ENCODE results near the gene NCF4. TPM values are rescaled to one million over a fixed set of nuclear protein-coding genes. Genes with fewer than 3 reads are reported as not detected.

The NCF4 gene
- total RNA-seq, 1 donor from 2014 or later: 2.7 TPM

GRCh38 chr22:36835903-36836302 lies 24.9 kb upstream of the NCF4 start:
- no peak for ATAC-seq

DNA sequence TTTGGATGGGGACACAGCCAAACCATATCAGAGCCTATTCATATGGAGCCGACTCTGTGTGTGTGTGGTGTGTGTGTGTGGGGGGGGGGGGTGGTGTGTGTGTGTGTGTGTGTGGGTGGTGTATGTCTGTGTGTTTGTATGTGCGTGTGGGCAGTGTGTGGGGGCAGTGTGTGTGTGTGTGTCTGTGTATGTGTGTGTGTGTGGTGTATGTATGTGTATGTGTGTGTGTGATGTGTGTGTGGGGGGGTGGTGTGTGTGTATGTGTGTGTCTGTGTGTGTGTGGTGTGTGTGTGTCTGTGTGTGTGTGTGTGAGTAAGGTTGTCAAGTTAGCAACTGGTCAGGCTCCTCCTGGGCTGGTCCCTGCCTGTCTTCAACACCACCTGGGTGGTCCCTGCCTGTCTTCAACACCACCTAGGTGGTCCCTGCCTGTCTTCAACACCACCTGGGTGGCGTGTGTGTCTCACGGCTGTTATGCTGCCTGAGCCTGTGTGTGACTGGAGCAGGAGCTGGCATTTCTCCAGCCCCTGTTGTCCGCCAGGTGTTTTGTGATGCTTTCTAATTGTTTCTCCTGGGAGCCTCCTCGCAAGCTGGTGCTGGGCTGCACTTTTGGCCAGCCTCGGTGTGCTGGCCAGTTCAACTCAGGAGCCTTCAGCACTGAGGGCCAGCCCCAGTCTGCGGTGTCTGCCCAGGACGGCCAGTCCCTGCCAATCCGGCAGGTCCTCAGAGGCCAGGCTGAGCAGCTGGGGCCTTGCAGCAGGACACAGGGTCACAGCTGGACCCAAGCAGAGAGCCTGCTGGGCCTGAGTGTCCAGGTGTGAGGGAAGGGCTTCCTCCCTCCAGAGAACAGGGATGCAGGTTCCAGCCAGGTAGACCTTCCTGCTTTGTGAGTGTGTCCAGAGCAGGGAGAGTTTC lies 22.4 kb upstream of the NCF4 start:
- ATAC-seq: no peak
- DNase-seq (ENCODE audit: low spot score): no peak

More at GRCh38 chr22:36835903-36836302, 24.9 kb upstream of the NCF4 start:
- no peak for DNase-seq (ENCODE audit: low spot score)

GRCh38 chr22:36839356-36840073 lies 21.3 kb upstream of the NCF4 start:
- DNase-seq (ENCODE audit: low spot score): no peak
- no peak for ATAC-seq

DNA sequence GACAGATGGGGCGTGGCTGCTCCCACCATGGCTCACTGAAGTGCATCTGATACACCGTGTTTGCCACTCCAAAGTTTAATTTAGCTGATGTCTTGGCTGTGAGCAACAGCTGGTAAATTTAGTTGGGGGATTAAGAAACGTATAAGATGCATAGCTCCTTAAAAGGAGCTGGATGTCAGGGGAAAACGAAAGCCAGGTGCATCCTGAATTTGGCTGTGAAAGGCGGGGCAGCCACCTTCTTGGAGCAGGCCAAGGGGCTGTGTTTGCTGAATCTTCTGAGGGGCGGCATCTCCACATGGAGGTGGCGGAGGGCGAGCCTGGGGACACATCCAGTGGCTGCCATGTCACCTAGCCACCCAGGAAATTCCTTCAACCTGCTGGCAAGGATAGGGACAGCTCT lies 20.7 kb upstream of the NCF4 start:
- no peak for DNase-seq (ENCODE audit: low spot score)
- ATAC-seq: no peak

DNA sequence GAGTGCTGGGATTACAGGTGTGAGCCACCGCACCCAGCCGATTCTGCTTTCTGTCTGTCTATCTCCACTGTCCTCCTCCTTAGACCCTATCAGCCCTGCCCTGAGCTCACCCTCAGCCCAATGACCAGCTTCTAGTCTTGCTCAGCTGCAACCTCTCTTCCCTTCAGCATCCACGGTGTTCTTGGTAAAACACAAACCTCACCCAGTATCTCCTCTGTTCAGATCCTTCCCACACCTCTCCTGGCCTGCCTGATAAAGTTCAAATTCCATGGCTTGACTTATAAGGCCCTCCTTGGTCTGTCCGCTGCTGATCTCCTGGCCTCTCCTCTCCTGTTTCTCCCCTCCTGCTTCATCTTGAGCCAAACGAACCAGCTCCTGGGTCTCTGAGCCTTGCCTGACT lies 14.5 kb upstream of the NCF4 start:
- ATAC-seq (no peak), DNase-seq (ENCODE audit: low spot score) (no peak)

DNA sequence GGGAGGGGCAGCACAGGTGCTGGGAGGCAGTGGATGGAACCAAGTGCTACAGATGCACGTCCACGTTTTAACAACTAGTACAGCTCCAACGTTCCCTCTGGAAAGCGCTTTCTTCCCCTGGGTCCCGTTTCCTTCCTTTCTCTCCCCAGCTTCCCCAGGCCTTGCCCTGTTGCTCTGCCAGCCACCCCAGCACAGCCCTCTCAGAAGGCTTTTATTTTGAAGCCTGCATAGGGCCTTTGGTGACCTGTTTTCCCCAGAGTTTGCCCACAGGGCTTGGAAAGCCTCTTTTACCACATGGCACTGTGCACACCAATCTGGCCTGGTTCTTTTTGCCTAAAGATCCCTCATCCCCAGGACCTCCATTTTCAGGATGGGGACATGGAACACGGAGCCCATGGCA lies 13.9 kb upstream of the NCF4 start:
- ATAC-seq: no peak
- no peak for DNase-seq (ENCODE audit: low spot score)

GRCh38 chr22:36850056-36850455 lies 10.8 kb upstream of the NCF4 start:
- no peak for DNase-seq (ENCODE audit: low spot score)
- no peak for ATAC-seq

- ATAC-seq (no peak), DNase-seq (ENCODE audit: low spot score) (no peak)
Measured at GRCh38 chr22:36850682-36851081, 10.1 kb upstream of the NCF4 start.

- no peak for ATAC-seq
- no peak for DNase-seq (ENCODE audit: low spot score)
Measured at GRCh38 chr22:36852056-36852973, 8.5 kb upstream of the NCF4 start.

GRCh38 chr22:36853407-36854099 lies 7.3 kb upstream of the NCF4 start:
- DNase-seq (ENCODE audit: low spot score) (peak; percentile 61), ATAC-seq (peak; percentile 32)

DNA sequence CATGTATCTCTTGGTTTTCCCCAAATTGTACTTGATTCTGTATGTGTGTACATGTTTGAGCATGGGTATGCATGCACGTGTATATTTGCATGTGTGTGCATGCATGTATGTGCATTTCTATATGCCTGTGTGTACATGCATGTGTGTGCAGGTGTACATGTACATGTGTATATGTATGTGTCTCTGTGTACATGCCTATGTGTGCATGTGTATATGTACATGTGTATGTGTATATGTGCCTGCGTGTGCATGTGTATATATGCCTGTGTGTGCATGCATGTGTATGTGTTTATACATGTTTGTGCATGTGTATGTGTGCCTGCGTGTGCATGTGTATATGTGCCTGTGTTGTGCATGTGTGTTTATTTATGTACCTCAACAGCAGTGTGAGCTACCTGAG lies 5.3 kb upstream of the NCF4 start:
- ATAC-seq: no peak
- no peak for DNase-seq (ENCODE audit: low spot score)

DNA sequence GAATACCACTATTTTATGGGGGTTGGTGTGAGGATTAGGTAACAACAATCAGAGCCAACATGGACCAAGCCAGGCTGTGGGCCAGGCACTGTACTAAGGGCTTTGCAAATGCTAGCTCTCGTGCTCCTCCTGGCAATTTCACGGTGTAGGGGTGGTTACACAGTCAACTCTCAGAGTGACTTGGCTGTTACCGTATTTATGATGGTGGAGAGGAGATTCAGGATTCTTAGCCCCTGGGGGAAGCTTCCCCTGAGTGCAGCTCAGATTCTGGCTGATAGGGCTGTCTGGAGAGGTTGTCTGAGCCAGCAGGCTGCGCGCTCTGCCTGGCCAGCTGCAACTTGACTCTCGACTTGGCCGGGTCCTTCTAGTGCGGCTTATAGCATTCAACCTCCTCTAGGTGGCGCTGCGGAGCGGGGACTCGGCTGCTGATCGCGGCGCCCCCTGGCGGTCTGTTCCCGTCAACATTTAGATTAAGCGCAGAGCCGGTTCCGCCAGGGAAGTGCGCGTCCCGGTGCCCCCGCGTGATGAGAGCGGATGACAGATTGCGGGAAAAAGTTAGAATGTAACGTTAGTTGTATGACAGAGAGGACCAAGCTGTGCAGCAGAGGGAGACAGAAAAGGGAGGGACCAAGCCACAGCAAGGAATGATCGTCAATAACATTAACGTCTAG lies 4.5 kb upstream of the NCF4 start:
- ATAC-seq: peak; percentile 99
- DNase-seq (ENCODE audit: low spot score): peak; percentile 93

- no peak for DNase-seq (ENCODE audit: low spot score)
- no peak for ATAC-seq
Measured at GRCh38 chr22:36856792-36857135, 4.0 kb upstream of the NCF4 start.

DNA sequence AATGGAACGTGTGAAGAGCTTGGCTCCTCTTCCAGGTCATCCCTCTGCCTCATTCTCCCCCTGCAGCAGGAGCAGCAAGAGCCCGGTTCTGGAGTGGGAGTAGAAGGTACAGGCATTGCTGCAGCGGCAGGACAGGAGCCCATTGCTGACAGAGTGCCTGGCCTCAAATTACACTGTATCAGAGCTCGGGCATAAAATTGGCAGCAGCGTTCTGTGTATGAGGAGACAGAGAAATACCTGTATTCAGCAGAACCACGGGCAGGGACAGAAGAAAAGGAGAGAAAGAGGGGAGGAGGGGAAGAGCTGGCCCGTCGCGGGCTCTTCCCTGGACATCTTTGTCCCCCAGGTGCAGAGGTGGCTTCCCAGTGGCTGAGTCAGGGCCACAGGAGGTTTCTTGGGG lies 2.6 kb upstream of the NCF4 start:
- no peak for ATAC-seq
- DNase-seq (ENCODE audit: low spot score): no peak

GRCh38 chr22:36858966-36859365 lies 1.8 kb upstream of the NCF4 start:
- ATAC-seq (no peak), DNase-seq (ENCODE audit: low spot score) (no peak)

DNA sequence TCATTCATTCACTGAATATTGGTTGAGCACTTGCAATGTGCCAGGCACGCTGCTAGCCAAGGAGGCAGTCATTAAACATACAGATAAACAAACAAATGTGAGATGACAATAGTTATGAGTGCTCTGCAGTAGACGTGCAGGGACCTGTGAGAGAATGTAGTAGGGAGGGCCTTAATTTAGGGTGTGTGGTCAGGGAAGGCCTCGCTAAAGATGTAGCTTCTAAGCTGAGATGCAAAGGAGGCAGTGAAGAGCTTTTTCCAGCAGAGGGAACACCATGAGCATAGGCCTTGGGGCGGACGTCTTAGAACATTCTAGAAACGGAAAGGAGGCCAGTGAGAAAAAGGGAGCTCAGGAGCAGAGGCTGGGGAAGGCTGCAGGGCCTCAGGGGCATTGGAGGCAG lies 789 bp upstream of the NCF4 start:
- ATAC-seq: no peak
- no peak for DNase-seq (ENCODE audit: low spot score)

GRCh38 chr22:36860438-36860820 lies 377 bp upstream of the NCF4 start:
- DNase-seq (ENCODE audit: low spot score) (no peak), ATAC-seq (no peak)

DNA sequence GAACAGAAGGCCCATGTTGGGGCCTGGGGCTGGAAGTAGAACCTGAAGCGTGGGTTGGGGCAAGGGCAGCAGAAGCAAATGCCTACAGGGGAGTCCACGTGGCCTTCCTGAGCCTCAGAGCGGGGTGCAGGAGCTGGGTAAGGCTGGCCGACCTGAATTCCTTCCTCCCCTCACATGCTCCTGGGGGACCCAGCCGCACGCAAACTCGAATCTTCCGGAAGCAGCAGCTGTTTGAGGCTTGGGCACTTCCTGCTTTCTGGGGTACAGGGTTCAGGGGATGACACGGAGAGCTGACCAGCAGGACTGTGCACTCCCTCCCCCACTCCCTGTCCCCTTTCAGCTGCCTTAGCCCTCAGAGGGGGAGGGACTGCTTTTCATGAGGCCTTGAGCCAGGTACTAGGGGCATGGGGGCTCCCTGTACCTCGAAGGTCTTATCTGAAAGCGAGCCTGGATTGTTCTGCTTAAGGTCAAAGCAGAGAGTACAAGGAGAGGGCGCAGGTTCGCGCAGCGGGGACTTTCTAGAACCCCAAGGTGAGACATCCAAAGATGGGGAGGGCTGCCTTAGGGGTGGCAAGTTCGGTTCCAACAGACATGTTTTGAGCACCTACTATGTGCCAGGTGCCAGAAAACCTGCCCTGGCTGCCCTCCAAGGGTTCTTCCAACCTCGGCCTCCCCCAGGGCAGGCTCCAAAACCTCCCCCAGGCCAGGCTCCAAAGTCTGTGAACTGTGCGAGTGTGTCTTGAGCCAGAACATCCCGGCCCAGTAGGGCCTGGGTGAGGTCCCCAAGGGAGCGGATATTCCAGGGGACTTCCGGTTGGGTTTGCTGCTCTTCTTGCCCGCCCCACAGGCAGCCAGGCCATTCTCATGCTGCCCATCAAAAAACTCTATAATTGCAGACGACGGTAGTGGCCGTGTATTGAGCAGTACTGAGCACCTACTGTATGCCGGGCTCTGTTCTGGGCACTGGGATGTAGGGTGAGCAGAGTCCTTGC lies 1.7 kb downstream of the NCF4 start:
- ATAC-seq (peak; percentile 29), DNase-seq (ENCODE audit: low spot score) (no peak)

DNA sequence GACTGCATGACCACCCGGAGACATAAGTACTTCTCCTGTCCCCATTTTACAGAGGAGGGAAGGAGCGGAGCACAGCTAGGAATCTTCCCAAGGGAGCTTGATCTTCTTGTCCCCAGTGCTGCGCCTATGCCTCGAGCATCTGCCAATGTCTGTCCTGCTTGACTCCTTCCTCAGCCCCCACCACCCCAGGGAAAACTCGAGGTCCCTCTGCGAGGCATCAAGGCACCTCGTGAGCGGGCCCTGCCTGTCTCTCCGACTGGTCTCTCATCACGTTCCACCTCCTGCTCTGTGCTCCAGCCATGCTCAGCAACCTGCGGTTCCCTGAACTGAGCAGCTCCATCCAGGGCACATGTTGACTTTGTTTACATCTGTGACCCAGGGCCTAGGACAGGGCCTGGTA lies 2.5 kb downstream of the NCF4 start:
- DNase-seq (ENCODE audit: low spot score): no peak
- no peak for ATAC-seq
